M059J (cell line): Measurements from ENCODE around the gene GAS1. TPM values are rescaled to one million over a fixed set of nuclear protein-coding genes. Genes with fewer than 3 reads are reported as not detected.

Source experiments
- DNase-seq: peaks from one replicate; pipeline ENCODE4 v3.0.0-alpha.2; 2012; ENCODE audit warnings: low read depth
- total RNA-seq: library from RNA; depleted of rRNA; stranded (reverse); fragments of >200 nt; shearing (Covaris generic); gene quantifications from 2 replicates; pipeline ENCODE4 v1.2.3, GENCODE V29; 2014

GAS1 gene
- total RNA-seq, 1 experiment from 2014 or later, result 8.9 TPM

GRCh38 chr9:86965636-86966395 lies 18.5 kb upstream of the GAS1 start:
- DNase-seq, result no peak

GRCh38 chr9:86962692-86963091 lies 15.4 kb upstream of the GAS1 start:
- no peak for DNase-seq

- DNase-seq, result no peak
Observed at GRCh38 chr9:86960938-86961337, 13.6 kb upstream of the GAS1 start.

GRCh38 chr9:86958203-86958602 lies 10.9 kb upstream of the GAS1 start:
- no peak for DNase-seq

GRCh38 chr9:86955561-86955960 lies 8.3 kb upstream of the GAS1 start:
- DNase-seq, result no peak

- no peak for DNase-seq
Observed at GRCh38 chr9:86955042-86955441, 7.7 kb upstream of the GAS1 start.

- DNase-seq, result no peak
Observed at GRCh38 chr9:86953181-86953580, 5.9 kb upstream of the GAS1 start.

- peak; percentile 79 for DNase-seq
Observed at GRCh38 chr9:86948074-86948929, 996 bp upstream of the GAS1 start.

- DNase-seq, result peak; percentile 73
Observed at GRCh38 chr9:86946201-86947145, 833 bp downstream of the GAS1 start.

- DNase-seq, result peak; percentile 51
Observed at GRCh38 chr9:86945728-86946200, 1.5 kb downstream of the GAS1 start.

GRCh38 chr9:86944796-86945727 lies 2.2 kb downstream of the GAS1 start:
- peak; percentile 50 for DNase-seq

GRCh38 chr9:86943201-86944113 lies 3.8 kb downstream of the GAS1 start:
- peak; percentile 13 for DNase-seq

- no peak for DNase-seq
Observed at GRCh38 chr9:86942281-86943200, 4.8 kb downstream of the GAS1 start.

GRCh38 chr9:86941197-86941596 lies 6.1 kb downstream of the GAS1 start:
- DNase-seq, result no peak

GRCh38 chr9:86940774-86941173 lies 6.5 kb downstream of the GAS1 start:
- DNase-seq, result no peak

- DNase-seq, result no peak
Observed at GRCh38 chr9:86939891-86940290, 7.4 kb downstream of the GAS1 start.

- DNase-seq, result no peak
Observed at GRCh38 chr9:86939321-86939720, 8.0 kb downstream of the GAS1 start.

- DNase-seq, result no peak
Observed at GRCh38 chr9:86938780-86939179, 8.5 kb downstream of the GAS1 start.
